ENCODE data around the gene SLC6A16.
"Not testable (repeated sequence)": the region's sequence is repeated elsewhere in the genome, so short reads cannot be mapped to it uniquely, and the experiment has no call there.

- TF ChIP-seq EZH2 (IDR thresholded peaks at IDR 0.05); POLR2AphosphoS5 (IDR thresholded peaks at IDR 0.05; ENCODE audit: borderline replicate concordance, low read depth, low read length): not testable (repeated sequence)
Measured at GRCh38 chr19:49332691-49333417, 7.9 kb upstream of the SLC6A16 start.
